Panc1 (cell line): ENCODE data around the gene ABLIM2. TPM values are rescaled to one million over a fixed set of nuclear protein-coding genes. Genes with fewer than 3 reads are reported as not detected.

Source experiments
- ATAC-seq: fragments of 200-7000 bp; cut with Tn5 transposase; 2 replicates; pipeline ENCODE4 v1.9.1; 2020; ENCODE audit warnings: mild to moderate bottlenecking, moderate library complexity
- BruUV-seq: library from RNA; stranded (reverse); fragments of 400-500 nt; replicated peaks from 2 replicates; lab custom pipeline; 2021; lab: Mats Ljungman, UMichigan
- CTCF ChIA-PET: fragments of 300-600 bp; sonication (Branson Sonifier 250); formaldehyde crosslinking; loops from one replicate; lab custom pipeline; 2022; ENCODE audit warnings: antibody characterized with exemption; lab: Charles Lee
- POLR2A ChIA-PET: fragments of 300-600 bp; sonication (Branson Sonifier 250); formaldehyde crosslinking; loops from one replicate; lab custom pipeline; 2022; ENCODE audit warnings: antibody characterized with exemption; lab: Charles Lee
- DNase-seq: peaks from one replicate; pipeline ENCODE4 v3.0.0-alpha.2; 2010; ENCODE audit warnings: low read depth, low spot score
- H3K27ac ChIP-seq: 2 replicates; pipeline ENCODE4 v1.5.1; 2011; ENCODE audit warnings: mild to moderate bottlenecking, low read length, inconsistent platforms
- H3K27me3 ChIP-seq: fragments of 200-500 bp; sonication (Bioruptor generic); 2 replicates; pipeline ENCODE4 v1.6.0; 2014; ENCODE audit warnings: low read length, inconsistent platforms; ENCODE audit not compliant: control insufficient read depth, insufficient read depth
- H3K36me3 ChIP-seq: fragments of 200-500 bp; sonication (Bioruptor generic); 2 replicates; pipeline ENCODE4 v1.5.1; 2014; ENCODE audit warnings: inconsistent platforms, mild to moderate bottlenecking, low read length, moderate library complexity; ENCODE audit not compliant: control insufficient read depth, insufficient read depth
- H3K4me1 ChIP-seq: 2 replicates; pipeline ENCODE4 v1.5.1; 2011; ENCODE audit warnings: inconsistent platforms, mild to moderate bottlenecking, low read length, moderate library complexity; ENCODE audit not compliant: control insufficient read depth, insufficient read depth
- H3K4me3 ChIP-seq, 2 experiments: 2 replicates each; pipeline ENCODE4 v1.5.1; 2011 to 2012; ENCODE audit warnings: low read depth in 2 of 2, low read length in 2 of 2, mild to moderate bottlenecking in 2 of 2, inconsistent platforms in 1 of 2, moderate library complexity in 1 of 2
- H3K9me3 ChIP-seq: fragments of 200-500 bp; sonication (Bioruptor generic); 2 replicates; pipeline ENCODE4 v1.5.1; 2014; ENCODE audit warnings: low read depth, mild to moderate bottlenecking, inconsistent platforms, low read length, moderate library complexity; ENCODE audit not compliant: control insufficient read depth, insufficient read depth
- POLR2AphosphoS5 ChIP-seq: IDR thresholded peaks from 2 replicates; pipeline ENCODE4 v1.6.1; 2012; ENCODE audit warnings: mild to moderate bottlenecking, low read depth, low read length, moderate library complexity
- SIN3A ChIP-seq: IDR thresholded peaks from 2 replicates; pipeline ENCODE4 v1.6.1; 2012; ENCODE audit warnings: low read depth, mild to moderate bottlenecking, low read length, moderate library complexity, borderline replicate concordance; ENCODE audit not compliant: insufficient read depth
- TCF7L2 ChIP-seq: IDR thresholded peaks from 2 replicates; pipeline ENCODE4 v1.6.1; 2011; ENCODE audit warnings: mild to moderate bottlenecking, low read depth, low read length, inconsistent platforms
- in situ Hi-C: cut with HindIII; loops from 2 replicates; pipeline ENCODE4 v1.10.0; 2016; ENCODE audit warnings: low sequenced_read_pairs, low pct_unique_long_range_greater_than_20kb
- intact Hi-C: fragments of 100-400 bp; cut with micrococcal nuclease; formaldehyde crosslinking; loops from one replicate; pipeline ENCODE4 v1.10.0; 2022; ENCODE audit not compliant: unreplicated experiment
- total RNA-seq: library from RNA; stranded (reverse); gene quantifications from one replicate; pipeline ENCODE4 v1.2.1, GENCODE V29; 2021; ENCODE audit not compliant: unreplicated experiment
- TF ChIP-seq, protein P1 (sequence below): fragments of 450-650 bp; IDR thresholded peaks from 2 replicates; pipeline ENCODE4 v1.5.1; 2017; ENCODE audit warnings: mild to moderate bottlenecking
- TF ChIP-seq, protein P2 (sequence below), 2 experiments: IDR thresholded peaks; 2 replicates each; pipeline ENCODE4 v1.6.1; 2011 to 2012; ENCODE audit warnings: low read depth in 2 of 2, control low read depth in 1 of 2, low read length in 1 of 2, mild to moderate bottlenecking in 1 of 2, moderate library complexity in 1 of 2; ENCODE audit not compliant: insufficient read depth in 1 of 2

Gene ABLIM2
- total RNA-seq, 1 experiment from 2014 or later = 0.64 TPM

DNA sequence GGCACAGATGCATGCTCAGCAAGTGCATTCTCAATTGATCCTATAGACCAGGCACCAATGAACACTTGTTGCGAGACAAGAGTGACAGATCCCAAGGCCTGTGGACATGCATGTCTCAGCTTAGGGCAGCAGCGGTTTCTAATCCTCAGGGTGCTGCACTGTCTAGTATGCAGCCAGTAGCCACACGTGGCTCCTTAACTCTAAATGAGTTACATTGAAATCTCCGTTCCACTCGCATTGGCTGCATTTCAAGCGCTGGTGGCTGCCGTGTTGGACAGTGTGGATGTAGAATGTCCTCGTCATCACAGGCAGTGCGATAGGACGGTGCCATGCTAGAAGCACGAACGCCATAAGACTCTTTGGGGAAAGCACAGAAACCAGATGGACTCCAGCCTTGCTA, 194.9 kb downstream of the ABLIM2 start:
- Histone ChIP-seq H3K36me3 (no peaks in the 10 kb centered on the region), H3K4me3 (no peak overlapping the region), H3K27ac (peak overlapping the region; percentile 84), H3K9me3 (no peaks in the 10 kb centered on the region), H3K27me3 (no peaks in the 10 kb centered on the region), H3K4me1 (peaks cover 83% of the 10 kb centered on the region)
- intact Hi-C loops = no loop called here
- ATAC-seq (no peak), DNase-seq (no peak)
- TF ChIP-seq SIN3A = no peak
- TF ChIP-seq, protein P1, sequence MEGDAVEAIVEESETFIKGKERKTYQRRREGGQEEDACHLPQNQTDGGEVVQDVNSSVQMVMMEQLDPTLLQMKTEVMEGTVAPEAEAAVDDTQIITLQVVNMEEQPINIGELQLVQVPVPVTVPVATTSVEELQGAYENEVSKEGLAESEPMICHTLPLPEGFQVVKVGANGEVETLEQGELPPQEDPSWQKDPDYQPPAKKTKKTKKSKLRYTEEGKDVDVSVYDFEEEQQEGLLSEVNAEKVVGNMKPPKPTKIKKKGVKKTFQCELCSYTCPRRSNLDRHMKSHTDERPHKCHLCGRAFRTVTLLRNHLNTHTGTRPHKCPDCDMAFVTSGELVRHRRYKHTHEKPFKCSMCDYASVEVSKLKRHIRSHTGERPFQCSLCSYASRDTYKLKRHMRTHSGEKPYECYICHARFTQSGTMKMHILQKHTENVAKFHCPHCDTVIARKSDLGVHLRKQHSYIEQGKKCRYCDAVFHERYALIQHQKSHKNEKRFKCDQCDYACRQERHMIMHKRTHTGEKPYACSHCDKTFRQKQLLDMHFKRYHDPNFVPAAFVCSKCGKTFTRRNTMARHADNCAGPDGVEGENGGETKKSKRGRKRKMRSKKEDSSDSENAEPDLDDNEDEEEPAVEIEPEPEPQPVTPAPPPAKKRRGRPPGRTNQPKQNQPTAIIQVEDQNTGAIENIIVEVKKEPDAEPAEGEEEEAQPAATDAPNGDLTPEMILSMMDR = no peak
- TF ChIP-seq, protein P2, sequence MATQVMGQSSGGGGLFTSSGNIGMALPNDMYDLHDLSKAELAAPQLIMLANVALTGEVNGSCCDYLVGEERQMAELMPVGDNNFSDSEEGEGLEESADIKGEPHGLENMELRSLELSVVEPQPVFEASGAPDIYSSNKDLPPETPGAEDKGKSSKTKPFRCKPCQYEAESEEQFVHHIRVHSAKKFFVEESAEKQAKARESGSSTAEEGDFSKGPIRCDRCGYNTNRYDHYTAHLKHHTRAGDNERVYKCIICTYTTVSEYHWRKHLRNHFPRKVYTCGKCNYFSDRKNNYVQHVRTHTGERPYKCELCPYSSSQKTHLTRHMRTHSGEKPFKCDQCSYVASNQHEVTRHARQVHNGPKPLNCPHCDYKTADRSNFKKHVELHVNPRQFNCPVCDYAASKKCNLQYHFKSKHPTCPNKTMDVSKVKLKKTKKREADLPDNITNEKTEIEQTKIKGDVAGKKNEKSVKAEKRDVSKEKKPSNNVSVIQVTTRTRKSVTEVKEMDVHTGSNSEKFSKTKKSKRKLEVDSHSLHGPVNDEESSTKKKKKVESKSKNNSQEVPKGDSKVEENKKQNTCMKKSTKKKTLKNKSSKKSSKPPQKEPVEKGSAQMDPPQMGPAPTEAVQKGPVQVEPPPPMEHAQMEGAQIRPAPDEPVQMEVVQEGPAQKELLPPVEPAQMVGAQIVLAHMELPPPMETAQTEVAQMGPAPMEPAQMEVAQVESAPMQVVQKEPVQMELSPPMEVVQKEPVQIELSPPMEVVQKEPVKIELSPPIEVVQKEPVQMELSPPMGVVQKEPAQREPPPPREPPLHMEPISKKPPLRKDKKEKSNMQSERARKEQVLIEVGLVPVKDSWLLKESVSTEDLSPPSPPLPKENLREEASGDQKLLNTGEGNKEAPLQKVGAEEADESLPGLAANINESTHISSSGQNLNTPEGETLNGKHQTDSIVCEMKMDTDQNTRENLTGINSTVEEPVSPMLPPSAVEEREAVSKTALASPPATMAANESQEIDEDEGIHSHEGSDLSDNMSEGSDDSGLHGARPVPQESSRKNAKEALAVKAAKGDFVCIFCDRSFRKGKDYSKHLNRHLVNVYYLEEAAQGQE (IDR thresholded peaks at IDR 0.05; ENCODE audit: insufficient read depth in 1 of 2, low read depth in 2 of 2, low read length in 1 of 2) = no peak
- TF ChIP-seq TCF7L2 = no peak
- no peak for TF ChIP-seq POLR2AphosphoS5
- BruUV-seq = no TSS peak
- ChIA-PET POLR2A (interaction anchor here (0.5 kb wide), 1 partner anchor 24 kb away, joined by 3 read pairs; no protein-coding TSS in a partner anchor), CTCF (no interaction called here)
- in situ Hi-C loops = no loop called here

DNA sequence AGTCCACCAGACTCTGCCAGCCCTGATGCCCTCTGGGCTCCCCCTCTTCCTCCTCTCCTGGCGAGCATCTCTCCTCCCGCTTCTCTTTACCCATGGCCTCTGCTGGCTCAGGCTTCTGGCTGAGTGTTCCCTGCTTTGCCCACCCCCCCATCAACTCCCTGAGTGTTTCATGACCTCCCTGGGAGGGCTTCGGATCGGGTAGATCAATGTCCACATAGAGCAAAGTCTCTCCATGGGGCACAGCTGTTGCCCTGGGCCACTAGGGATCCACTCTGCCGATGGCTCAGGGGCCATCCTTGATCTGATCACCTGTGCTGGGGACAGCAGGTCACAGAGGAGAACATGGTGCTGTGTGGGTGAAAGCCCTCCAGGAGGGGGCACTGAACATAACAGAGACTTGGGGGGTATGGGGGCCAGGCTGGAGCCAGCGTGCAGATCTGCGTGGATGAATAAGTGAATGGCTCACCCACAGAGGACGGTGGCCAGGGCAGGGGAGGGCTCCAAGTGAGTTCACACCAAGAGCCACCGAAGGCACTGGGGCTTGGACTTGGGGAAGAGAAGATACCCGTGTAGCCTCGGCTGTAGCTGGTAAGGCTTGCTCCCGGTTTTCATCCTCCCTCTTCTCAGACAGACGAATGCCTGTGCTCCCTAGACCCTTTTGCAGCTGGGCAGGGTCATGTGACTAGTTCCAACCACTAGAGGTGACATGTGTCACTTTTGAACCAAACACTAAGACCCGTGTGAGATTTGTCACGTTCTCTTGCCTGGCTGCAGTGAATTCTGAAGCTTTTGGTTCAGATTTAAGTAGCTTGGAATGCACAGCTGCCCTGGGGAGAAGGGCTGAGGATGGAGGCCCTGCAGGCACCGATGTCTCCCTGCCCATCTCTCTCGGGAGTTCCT, 195.8 kb downstream of the ABLIM2 start:
- in situ Hi-C loops = no loop called here
- ATAC-seq (no peak), DNase-seq (no peak)
- CTCF ChIA-PET = no interaction called here
- POLR2A ChIA-PET = interaction anchor here (0.5 kb wide), 1 partner anchor 23 kb away, joined by 3 read pairs; no protein-coding TSS in a partner anchor
- TF ChIP-seq, protein P1 = no peak
- TF ChIP-seq TCF7L2 = no peak
- TF ChIP-seq, protein P2 (IDR thresholded peaks at IDR 0.05; ENCODE audit: insufficient read depth in 1 of 2, low read depth in 2 of 2, low read length in 1 of 2) = no peak
- TF ChIP-seq SIN3A = no peak
- TF ChIP-seq POLR2AphosphoS5 = no peak
- intact Hi-C loops = no loop called here
- peak overlapping the region; percentile 84 for H3K27ac ChIP-seq
- H3K4me3 ChIP-seq = no peak overlapping the region
- no TSS peak for BruUV-seq
- H3K9me3 ChIP-seq = no peaks in the 10 kb centered on the region
- H3K4me1 ChIP-seq = peaks cover 82% of the 10 kb centered on the region
- H3K36me3 ChIP-seq = no peaks in the 10 kb centered on the region
- no peaks in the 10 kb centered on the region for H3K27me3 ChIP-seq
